Measurements from ENCODE around the gene POLR2C.

- TF ChIP-seq, protein P1, sequence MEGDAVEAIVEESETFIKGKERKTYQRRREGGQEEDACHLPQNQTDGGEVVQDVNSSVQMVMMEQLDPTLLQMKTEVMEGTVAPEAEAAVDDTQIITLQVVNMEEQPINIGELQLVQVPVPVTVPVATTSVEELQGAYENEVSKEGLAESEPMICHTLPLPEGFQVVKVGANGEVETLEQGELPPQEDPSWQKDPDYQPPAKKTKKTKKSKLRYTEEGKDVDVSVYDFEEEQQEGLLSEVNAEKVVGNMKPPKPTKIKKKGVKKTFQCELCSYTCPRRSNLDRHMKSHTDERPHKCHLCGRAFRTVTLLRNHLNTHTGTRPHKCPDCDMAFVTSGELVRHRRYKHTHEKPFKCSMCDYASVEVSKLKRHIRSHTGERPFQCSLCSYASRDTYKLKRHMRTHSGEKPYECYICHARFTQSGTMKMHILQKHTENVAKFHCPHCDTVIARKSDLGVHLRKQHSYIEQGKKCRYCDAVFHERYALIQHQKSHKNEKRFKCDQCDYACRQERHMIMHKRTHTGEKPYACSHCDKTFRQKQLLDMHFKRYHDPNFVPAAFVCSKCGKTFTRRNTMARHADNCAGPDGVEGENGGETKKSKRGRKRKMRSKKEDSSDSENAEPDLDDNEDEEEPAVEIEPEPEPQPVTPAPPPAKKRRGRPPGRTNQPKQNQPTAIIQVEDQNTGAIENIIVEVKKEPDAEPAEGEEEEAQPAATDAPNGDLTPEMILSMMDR (IDR thresholded peaks at IDR 0.05), result no peak
- TF ChIP-seq POLR2A (IDR thresholded peaks at IDR 0.05), result no peak
These were observed 7.5 kb downstream of the POLR2C start for GRCh38 chr16:57469917-57470470.
